K562 (cell line): ENCODE data around the gene FGGY. TPM values are rescaled to one million over a fixed set of nuclear protein-coding genes. Genes with fewer than 3 reads are reported as not detected.

Source experiments
- ATAC-seq: fragments of 200-7000 bp; cut with Tn5 transposase; 3 replicates; pipeline ENCODE4 v1.9.1; 2020; ENCODE audit warnings: moderate library complexity
- BruUV-seq: library from RNA; stranded (reverse); fragments of 400-500 nt; replicated peaks from 2 replicates; lab custom pipeline; 2021; lab: Mats Ljungman, UMichigan
- CTCF ChIA-PET: fragments of 300-600 bp; formaldehyde crosslinking; extraction: SDS; loops from one replicate; lab custom pipeline; 2021; ENCODE audit warnings: low intra/inter-chr PET ratio; lab: Yijun Ruan, JAX
- POLR2A ChIA-PET: fragments of 300-600, 350-650 bp; sonication (Branson Sonifier 250); formaldehyde crosslinking; extraction: SDS; loops from one replicate; lab custom pipeline; 2021; ENCODE audit warnings: antibody characterized with exemption, inconsistent platforms; lab: Yijun Ruan, JAX
- DNase-seq, 4 experiments: peaks; one replicate each; pipeline versions ENCODE4 v3.0.0 to v3.0.0-alpha.2; 2011 to 2018; ENCODE audit warnings: low spot score in 3 of 4, mixed read lengths in 3 of 4; ENCODE audit errors: extremely low read depth in 1 of 4
- FAIRE-seq: peaks from 2 replicates; lab custom pipeline; 2011; peaks lifted over from hg19 to GRCh38; lab: Jason Lieb, UNC
- H2AFZ ChIP-seq: 2 replicates; pipeline ENCODE4 v1.6.0; 2011; ENCODE audit warnings: low read depth, low read length, control low read depth, inconsistent platforms
- H3K27ac ChIP-seq: fragments of 200-600 bp; 3 replicates; pipeline ENCODE4 v1.8.0; 2011; ENCODE audit warnings: low read depth, mild to moderate bottlenecking, control low read depth, inconsistent platforms, low read length, moderate library complexity, mixed read lengths; ENCODE audit errors: extremely low read depth
- H3K27me3 ChIP-seq, 2 experiments: fragments of 300-600 bp in 1 of 2; 2 replicates in 1 of 2; 3 replicates in 1 of 2; pipeline versions ENCODE4 v1.6.0 to v1.8.0; 2011; ENCODE audit warnings: inconsistent platforms in 2 of 2, low read length in 2 of 2, mild to moderate bottlenecking in 1 of 2, mixed read lengths in 1 of 2, moderate library complexity in 1 of 2; ENCODE audit not compliant: control insufficient read depth in 2 of 2, insufficient read depth in 2 of 2
- H3K36me3 ChIP-seq: fragments of 300-600 bp; 3 replicates; pipeline ENCODE4 v1.8.0; 2011; ENCODE audit warnings: mild to moderate bottlenecking, low read length, inconsistent platforms; ENCODE audit not compliant: control insufficient read depth, insufficient read depth
- H3K4me1 ChIP-seq, 2 experiments: fragments of 200-600 bp in 1 of 2; replicated peaks in 1 of 2; 2 replicates in 1 of 2; 3 replicates in 1 of 2; pipeline versions ENCODE4 v1.5.1 to v1.8.0; 2011; ENCODE audit warnings: inconsistent platforms in 2 of 2, low read length in 2 of 2, mild to moderate bottlenecking in 1 of 2, mixed read lengths in 1 of 2, moderate library complexity in 1 of 2; ENCODE audit not compliant: control insufficient read depth in 2 of 2, insufficient read depth in 2 of 2
- H3K4me2 ChIP-seq: 2 replicates; pipeline ENCODE4 v1.6.1; 2011; ENCODE audit warnings: low read length, control low read depth, inconsistent platforms, mixed read lengths; ENCODE audit not compliant: insufficient read depth
- H3K4me3 ChIP-seq: fragments of 200-600 bp; sonication (generic), shearing (Covaris generic); 2 replicates; pipeline ENCODE4 v1.5.1; 2016; ENCODE audit warnings: control low read depth, inconsistent platforms
- H3K79me2 ChIP-seq: fragments of 200-600 bp; 3 replicates; pipeline ENCODE4 v1.8.0; 2011; ENCODE audit warnings: low read length, inconsistent platforms; ENCODE audit not compliant: control insufficient read depth, insufficient read depth
- H3K9ac ChIP-seq, 2 experiments: 2 replicates each; pipeline versions ENCODE4 v1.6.0 to v1.6.1; 2011; ENCODE audit warnings: low read depth in 2 of 2, low read length in 2 of 2, control low read depth in 1 of 2, inconsistent platforms in 1 of 2, mild to moderate bottlenecking in 1 of 2, mixed read lengths in 1 of 2; ENCODE audit not compliant: insufficient read depth in 1 of 2
- H3K9me1 ChIP-seq: one replicate; pipeline ENCODE4 v1.6.0; 2011; ENCODE audit warnings: inconsistent platforms, mild to moderate bottlenecking, low read length, moderate library complexity; ENCODE audit not compliant: control insufficient read depth, insufficient read depth
- H3K9me3 ChIP-seq: replicated peaks from 2 replicates; pipeline ENCODE4 v1.5.1; 2011; ENCODE audit warnings: low read depth, low read length, inconsistent platforms; ENCODE audit not compliant: control insufficient read depth, insufficient read depth
- H4K20me1 ChIP-seq: replicated peaks from 2 replicates; pipeline ENCODE4 v1.6.1; 2011; ENCODE audit warnings: low read length, inconsistent platforms, mixed read lengths; ENCODE audit not compliant: control insufficient read depth, insufficient read depth
- CSDE1 ChIP-seq, 2 experiments: fragments of 450-650 bp; IDR thresholded peaks; 2 replicates each; pipeline ENCODE4 v1.6.1; 2016; ENCODE audit warnings: mild to moderate bottlenecking in 1 of 2
- ILK ChIP-seq: fragments of 450-650 bp; IDR thresholded peaks from 2 replicates; pipeline ENCODE4 v1.6.1; 2016; ENCODE audit warnings: missing genetic modification characterization, low read depth, mild to moderate bottlenecking, missing compliant biosample characterization, moderate library complexity, borderline replicate concordance
- POLR2H ChIP-seq: IDR thresholded peaks from 2 replicates; pipeline ENCODE4 v1.6.1; 2016; ENCODE audit warnings: missing genetic modification characterization, low read depth, mild to moderate bottlenecking, control low read depth, missing compliant biosample characterization, moderate library complexity
- SLC30A9 ChIP-seq: fragments of 250-450 bp; sonication (Bioruptor Pico); IDR thresholded peaks from 2 replicates; pipeline ENCODE4 v1.8.0; 2022; ENCODE audit warnings: mild to moderate bottlenecking, moderate library complexity
- ZBTB40 ChIP-seq, 2 experiments: fragments of 450-650 bp in 1 of 2; sonication (generic) in 1 of 2; formaldehyde crosslinking in 1 of 2; IDR thresholded peaks; 2 replicates each; pipeline versions ENCODE4 v1.7.1 to v1.9.0; 2016 to 2022; ENCODE audit warnings: inconsistent platforms in 1 of 2, mild to moderate bottlenecking in 1 of 2, missing genetic modification reagents in 1 of 2
- ZKSCAN3 ChIP-seq: fragments of 250-450 bp; sonication (Bioruptor Pico); IDR thresholded peaks from 2 replicates; pipeline ENCODE4 v1.4.0; 2020
- ZNF23 ChIP-seq: fragments of 250-450 bp; sonication (Bioruptor Pico); IDR thresholded peaks from 2 replicates; pipeline ENCODE4 v1.4.0; 2020; ENCODE audit warnings: mild to moderate bottlenecking
- ZNF830 ChIP-seq: fragments of 250-450 bp; sonication (Bioruptor Pico); IDR thresholded peaks from 2 replicates; pipeline ENCODE4 v1.5.0; 2021; ENCODE audit warnings: mild to moderate bottlenecking
- WGBS: fragments of 100-300 bp; shearing (Covaris generic); methylation state at CpG from one replicate; pipeline ENCODE4 v1.1.6; 2016; ENCODE audit warnings: low coverage, mixed read lengths; ENCODE audit not compliant: insufficient coverage; ENCODE audit errors: missing lambda C conversion rate; 5-methylcytosine and 5-hydroxymethylcytosine counted together
- in situ Hi-C: fragments of 300-500 bp; cut with MboI; formaldehyde crosslinking; loops from 4 replicates; pipeline ENCODE4 v1.15.0; 2018; ENCODE audit warnings: inconsistent platforms, mixed read lengths
- intact Hi-C: fragments of 100-400 bp; cut with micrococcal nuclease; formaldehyde crosslinking; loops from 2 replicates; pipeline ENCODE4 v1.14.2; 2022
- polyA plus RNA-seq, 8 experiments: library from polyadenylated mRNA; depleted of rRNA in 4 of 8; stranded (reverse) in 5 of 8; unstranded in 3 of 8; fragments of >200 nt; fragmentation: Nextera tagmentation in 2 of 8; fragmentation: Illumina TruSeq in 1 of 8; extraction: Ambion mirVana in 2 of 8; extraction: Trizol in 1 of 8; gene quantifications; 2 replicates each; pipeline versions ENCODE4 v1.2.1 to v1.2.3, GENCODE V29; 2011 to 2014; ENCODE audit warnings: inconsistent platforms in 1 of 8, missing spikeins in 1 of 8
- total RNA-seq, 7 experiments: library from RNA; depleted of rRNA in 6 of 7; stranded (reverse); fragments of >200 nt in 6 of 7; fragmentation: Illumina TruSeq in 2 of 7; extraction: Trizol in 2 of 7; gene quantifications; 2 replicates each; pipeline versions ENCODE4 v1.2.1 to v1.2.3, GENCODE V29; 2011 to 2021; ENCODE audit warnings: low replicate concordance in 1 of 7
- TF ChIP-seq, protein P1 (sequence below): fragments of 450-650 bp; formaldehyde crosslinking; IDR thresholded peaks from 2 replicates; pipeline ENCODE4 v1.4.0; 2022; ENCODE audit warnings: missing genetic modification characterization
- TF ChIP-seq, protein P2 (sequence below): fragments of 250-450 bp; sonication (Bioruptor Pico); IDR thresholded peaks from 2 replicates; pipeline ENCODE4 v1.4.0; 2020

Gene FGGY
- total and polyA plus RNA-seq, 9 of the 15 experiments (the other 6 are each of a cell fraction or from before 2014, with no cell fraction given): 9.7 to 19.2 (median 12.6) TPM

- H4K20me1 ChIP-seq: 0 out of 2 replicates have a peak, but pooled peaks cover 3% of the 10 kb centered on the region
- H3K27ac ChIP-seq: no peak overlapping the region
- H3K4me3 ChIP-seq: no peak overlapping the region
- no peak overlapping the region for H2AFZ ChIP-seq
- H3K27me3 ChIP-seq: no peaks in the 10 kb centered on the region
- DNase-seq: no peak
- 9% methylated on average over 2 of the region's 2 CpGs for WGBS
- BruUV-seq: no TSS peak
- H3K79me2 ChIP-seq: no peaks in the 10 kb centered on the region
- no peaks in the 10 kb centered on the region; a peak in 1 of 5 replicates for H3K4me1 ChIP-seq
- POLR2A ChIA-PET: interaction anchor here (0.5 kb wide), 1 partner anchor 757 kb away, joined by 5 read pairs; the partner anchor contains the start of gene JUN
- no peaks in the 10 kb centered on the region for H3K9me1 ChIP-seq
- in situ Hi-C loops: no loop called here
- ATAC-seq: no peak
- FAIRE-seq: no peak
- no peak overlapping the region for H3K4me2 ChIP-seq
- no peaks in the 10 kb centered on the region for H3K9me3 ChIP-seq
- H3K9ac ChIP-seq: no peak overlapping the region
- CTCF ChIA-PET: no interaction called here
- intact Hi-C loops: no loop called here
- H3K36me3 ChIP-seq: no peaks in the 10 kb centered on the region
- TF ChIP-seq ZBTB40 (IDR thresholded peaks at IDR 0.05): no peak
- no peak for TF ChIP-seq ZBTB40 (CRISPR knock-in tag; IDR thresholded peaks at IDR 0.05)
- TF ChIP-seq POLR2H (tag): no peak
- no peak for TF ChIP-seq ZNF830 (CRISPR knock-in tag)
- no peak for TF ChIP-seq CSDE1 (IDR thresholded peaks at IDR 0.05)
- no peak for TF ChIP-seq SLC30A9 (CRISPR knock-in tag)
- no peak for TF ChIP-seq ZNF23 (CRISPR knock-in tag)
- TF ChIP-seq ZKSCAN3 (CRISPR knock-in tag): no peak
- TF ChIP-seq, protein P1, sequence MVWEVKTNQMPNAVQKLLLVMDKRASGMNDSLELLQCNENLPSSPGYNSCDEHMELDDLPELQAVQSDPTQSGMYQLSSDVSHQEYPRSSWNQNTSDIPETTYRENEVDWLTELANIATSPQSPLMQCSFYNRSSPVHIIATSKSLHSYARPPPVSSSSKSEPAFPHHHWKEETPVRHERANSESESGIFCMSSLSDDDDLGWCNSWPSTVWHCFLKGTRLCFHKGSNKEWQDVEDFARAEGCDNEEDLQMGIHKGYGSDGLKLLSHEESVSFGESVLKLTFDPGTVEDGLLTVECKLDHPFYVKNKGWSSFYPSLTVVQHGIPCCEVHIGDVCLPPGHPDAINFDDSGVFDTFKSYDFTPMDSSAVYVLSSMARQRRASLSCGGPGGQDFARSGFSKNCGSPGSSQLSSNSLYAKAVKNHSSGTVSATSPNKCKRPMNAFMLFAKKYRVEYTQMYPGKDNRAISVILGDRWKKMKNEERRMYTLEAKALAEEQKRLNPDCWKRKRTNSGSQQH: no peak
- TF ChIP-seq ILK (tag): no peak
- TF ChIP-seq, protein P2, sequence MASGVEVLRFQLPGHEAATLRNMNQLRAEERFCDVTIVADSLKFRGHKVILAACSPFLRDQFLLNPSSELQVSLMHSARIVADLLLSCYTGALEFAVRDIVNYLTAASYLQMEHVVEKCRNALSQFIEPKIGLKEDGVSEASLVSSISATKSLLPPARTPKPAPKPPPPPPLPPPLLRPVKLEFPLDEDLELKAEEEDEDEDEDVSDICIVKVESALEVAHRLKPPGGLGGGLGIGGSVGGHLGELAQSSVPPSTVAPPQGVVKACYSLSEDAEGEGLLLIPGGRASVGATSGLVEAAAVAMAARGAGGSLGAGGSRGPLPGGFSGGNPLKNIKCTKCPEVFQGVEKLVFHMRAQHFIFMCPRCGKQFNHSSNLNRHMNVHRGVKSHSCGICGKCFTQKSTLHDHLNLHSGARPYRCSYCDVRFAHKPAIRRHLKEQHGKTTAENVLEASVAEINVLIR: no peak
Measured at GRCh38 chr1:59541161-59541560, 244.3 kb downstream of the FGGY start.
